Liver (tissue), 9 donors: Measurements from ENCODE around the gene ACACB. TPM values are rescaled to one million over a fixed set of nuclear protein-coding genes. Genes with fewer than 3 reads are reported as not detected.

Source experiments
- DNase-seq: peaks from one replicate; pipeline ENCODE4 v3.0.0-alpha.2; 2017; ENCODE audit warnings: low spot score
- H3K27ac ChIP-seq, 2 donors: one replicate each; pipeline ENCODE4 v1.7.0; 2013; ENCODE audit warnings: inconsistent platforms in 2 of 2, low read length in 2 of 2, control low read depth in 1 of 2, low read depth in 1 of 2, mild to moderate bottlenecking in 1 of 2
- H3K27me3 ChIP-seq, 4 donors: one replicate each; pipeline versions ENCODE4 v1.6.1 to v1.7.0; 2013; ENCODE audit warnings: low read length in 3 of 4, inconsistent platforms in 1 of 4, mild to moderate bottlenecking in 1 of 4, moderate library complexity in 1 of 4; ENCODE audit not compliant: control insufficient read depth in 4 of 4, insufficient read depth in 4 of 4
- H3K36me3 ChIP-seq, 4 donors: one replicate each; pipeline versions ENCODE4 v1.6.1 to v1.7.0; 2013; ENCODE audit warnings: low read length in 3 of 4, mild to moderate bottlenecking in 3 of 4, low read depth in 1 of 4, moderate library complexity in 1 of 4; ENCODE audit not compliant: control insufficient read depth in 4 of 4, insufficient read depth in 3 of 4
- H3K4me1 ChIP-seq, 4 donors: one replicate each; pipeline versions ENCODE4 v1.6.1 to v1.7.0; 2013; ENCODE audit warnings: low read length in 3 of 4, mild to moderate bottlenecking in 3 of 4, moderate library complexity in 1 of 4; ENCODE audit not compliant: control insufficient read depth in 4 of 4, insufficient read depth in 4 of 4
- H3K4me3 ChIP-seq, 3 donors: one replicate each; pipeline versions ENCODE4 v1.6.1 to v1.7.0; 2013; ENCODE audit warnings: low read length in 3 of 3, control low read depth in 1 of 3, low read depth in 1 of 3, mild to moderate bottlenecking in 1 of 3
- H3K9ac ChIP-seq, 2 donors: one replicate each; pipeline ENCODE4 v1.7.0; 2013; ENCODE audit warnings: low read length in 2 of 2, mild to moderate bottlenecking in 2 of 2, moderate library complexity in 2 of 2, control low read depth in 1 of 2, low read depth in 1 of 2
- H3K9me3 ChIP-seq, 4 donors: one replicate each; pipeline versions ENCODE4 v1.6.1 to v1.7.0; 2013; ENCODE audit warnings: low read length in 3 of 4; ENCODE audit not compliant: control insufficient read depth in 4 of 4
- ATF3 ChIP-seq: IDR thresholded peaks from 2 replicates; pipeline ENCODE4 v1.6.1; 2016; ENCODE audit warnings: antibody characterized with exemption
- CTCF ChIP-seq: fragments of 150-350 bp; IDR thresholded peaks from 2 replicates; pipeline ENCODE4 v1.5.1; 2017; ENCODE audit warnings: improper control_type of control experiment, low read depth, low read length; ENCODE audit not compliant: missing input control
- EGR1 ChIP-seq, 2 donors: IDR thresholded peaks; 2 replicates each; pipeline ENCODE4 v1.6.1; 2016 to 2018; ENCODE audit warnings: antibody characterized with exemption in 2 of 2, low read depth in 2 of 2
- FOXA1 ChIP-seq: IDR thresholded peaks from 2 replicates; pipeline ENCODE4 v1.6.1; 2016; ENCODE audit warnings: antibody characterized with exemption
- FOXA2 ChIP-seq: IDR thresholded peaks from 2 replicates; pipeline ENCODE4 v1.6.1; 2016; ENCODE audit warnings: antibody characterized with exemption
- GABPA ChIP-seq, 2 donors: IDR thresholded peaks in 1 of 2; conservative IDR thresholded peaks in 1 of 2; 2 replicates each; pipeline ENCODE4 v1.6.1; 2016; ENCODE audit warnings: antibody characterized with exemption in 2 of 2, mild to moderate bottlenecking in 1 of 2, moderate library complexity in 1 of 2
- HNF4A ChIP-seq, 2 donors: conservative IDR thresholded peaks; 2 replicates each; pipeline ENCODE4 v1.6.1; 2016; ENCODE audit warnings: antibody characterized with exemption in 2 of 2, mild to moderate bottlenecking in 2 of 2
- HNF4G ChIP-seq: IDR thresholded peaks from 2 replicates; pipeline ENCODE4 v1.6.1; 2016; ENCODE audit warnings: antibody characterized with exemption
- MAX ChIP-seq: IDR thresholded peaks from 2 replicates; pipeline ENCODE4 v1.6.1; 2016; ENCODE audit warnings: antibody characterized with exemption
- NR2F2 ChIP-seq: IDR thresholded peaks from 2 replicates; pipeline ENCODE4 v1.6.1; 2016; ENCODE audit warnings: antibody characterized with exemption
- SP1 ChIP-seq: IDR thresholded peaks from 2 replicates; pipeline ENCODE4 v1.6.1; 2018; ENCODE audit warnings: antibody characterized with exemption, mild to moderate bottlenecking
- TAF1 ChIP-seq: conservative IDR thresholded peaks from 2 replicates; pipeline ENCODE4 v1.6.1; 2016; ENCODE audit warnings: antibody characterized with exemption, mild to moderate bottlenecking
- ZBTB33 ChIP-seq: IDR thresholded peaks from 2 replicates; pipeline ENCODE4 v1.6.1; 2016; ENCODE audit warnings: antibody characterized with exemption
- WGBS: extraction: QIAGEN DNeasy Blood & Tissue Kit; methylation state at CpG from one replicate; pipeline ENCODE4 v1.1.7; 2013; 5-methylcytosine and 5-hydroxymethylcytosine counted together
- polyA plus RNA-seq, 2 donors: library from polyadenylated mRNA; stranded (reverse) in 1 of 2; unstranded in 1 of 2; fragments of 200-250 nt in 1 of 2; fragments of >200 nt in 1 of 2; fragmentation: Nextera tagmentation in 1 of 2; extraction: Ambion mirVana in 1 of 2; gene quantifications; one replicate each; pipeline versions ENCODE4 v1.2.1 to v1.2.3, GENCODE V29; 2013 to 2015
- total RNA-seq, 2 donors: library from RNA; depleted of rRNA; stranded (reverse); fragments of >200 nt; gene quantifications; one replicate each; pipeline ENCODE4 v1.2.3, GENCODE V29; 2014
- donor health status: healthy.
- donor health status: healthy.
- donor health status: healthy.
- donor health status: healthy.
- donor health status: healthy.

Gene ACACB
- total and polyA plus RNA-seq, 4 donors = 12.9 to 288 (median 52.1) TPM

- Histone ChIP-seq H3K9ac (no peak overlapping the region), H3K4me1 (no peaks in the 10 kb centered on the region), H3K9me3 (no peaks in the 10 kb centered on the region), H3K27me3 (no peaks in the 10 kb centered on the region), H3K4me3 (no peak overlapping the region), H3K36me3 (peaks cover 26 to 73% (median 52%) of the 10 kb centered on the region in 4 donors), H3K27ac (no peak overlapping the region)
- no peak for TF ChIP-seq NR2F2
- TF ChIP-seq HNF4G = no peak
- no peak for TF ChIP-seq CTCF
- no peak for DNase-seq
- WGBS = 97% methylated on average over 16 of the region's 16 CpGs
Observed at GRCh38 chr12:109212460-109213115, 96.2 kb downstream of the ACACB start.

- Histone ChIP-seq H3K27me3 (no peaks in the 10 kb centered on the region), H3K9ac (no peak overlapping the region), H3K4me3 (no peak overlapping the region), H3K4me1 (no peaks in the 10 kb centered on the region), H3K27ac (no peak overlapping the region), H3K9me3 (no peaks in the 10 kb centered on the region), H3K36me3 (peaks cover 22 to 69% (median 49%) of the 10 kb centered on the region in 4 donors)
- no peak for DNase-seq
- WGBS = 97% methylated on average over 3 of the region's 3 CpGs
- TF ChIP-seq GABPA (IDR thresholded peaks at IDR 0.05 in 1 of 2, conservative IDR thresholded peaks at IDR 0.05 in 1 of 2) (no peak), ATF3 (no peak), HNF4A (conservative IDR thresholded peaks at IDR 0.05) (no peak), FOXA2 (no peak), EGR1 (IDR thresholded peaks at IDR 0.05; ENCODE audit: low read depth in 2 of 2) (no peak), ZBTB33 (no peak), CTCF (no peak), MAX (no peak), SP1 (no peak), TAF1 (no peak), FOXA1 (no peak)
Observed at GRCh38 chr12:109214131-109214530, 97.7 kb downstream of the ACACB start.
